Fibroblast of villous mesenchyme (primary cell): ENCODE data around the gene RPS2. TPM values are rescaled to one million over a fixed set of nuclear protein-coding genes. Genes with fewer than 3 reads are reported as not detected.
"Not testable (repeated sequence)": the region's sequence is repeated elsewhere in the genome, so short reads cannot be mapped to it uniquely, and the experiment has no call there.

Experiments
- DNase-seq: peaks from one replicate; pipeline ENCODE4 v3.0.0-alpha.2; 2010; ENCODE audit warnings: low read depth
- H3K4me3 ChIP-seq: 2 replicates; pipeline ENCODE4 v1.5.1; 2011; ENCODE audit warnings: low read depth, mild to moderate bottlenecking, low read length
- total RNA-seq: library from RNA; depleted of rRNA; stranded (reverse); fragments of >200 nt; gene quantifications from 2 replicates; pipeline ENCODE4 v1.2.3, GENCODE V29; 2012
- TF ChIP-seq, protein P1 (sequence below): IDR thresholded peaks from 2 replicates; pipeline ENCODE4 v1.5.1; 2012; ENCODE audit warnings: low read depth, mild to moderate bottlenecking, low read length; ENCODE audit not compliant: insufficient read depth

RPS2 gene
- total RNA-seq: 1,294 and 1,994 TPM in 2 replicates

DNA sequence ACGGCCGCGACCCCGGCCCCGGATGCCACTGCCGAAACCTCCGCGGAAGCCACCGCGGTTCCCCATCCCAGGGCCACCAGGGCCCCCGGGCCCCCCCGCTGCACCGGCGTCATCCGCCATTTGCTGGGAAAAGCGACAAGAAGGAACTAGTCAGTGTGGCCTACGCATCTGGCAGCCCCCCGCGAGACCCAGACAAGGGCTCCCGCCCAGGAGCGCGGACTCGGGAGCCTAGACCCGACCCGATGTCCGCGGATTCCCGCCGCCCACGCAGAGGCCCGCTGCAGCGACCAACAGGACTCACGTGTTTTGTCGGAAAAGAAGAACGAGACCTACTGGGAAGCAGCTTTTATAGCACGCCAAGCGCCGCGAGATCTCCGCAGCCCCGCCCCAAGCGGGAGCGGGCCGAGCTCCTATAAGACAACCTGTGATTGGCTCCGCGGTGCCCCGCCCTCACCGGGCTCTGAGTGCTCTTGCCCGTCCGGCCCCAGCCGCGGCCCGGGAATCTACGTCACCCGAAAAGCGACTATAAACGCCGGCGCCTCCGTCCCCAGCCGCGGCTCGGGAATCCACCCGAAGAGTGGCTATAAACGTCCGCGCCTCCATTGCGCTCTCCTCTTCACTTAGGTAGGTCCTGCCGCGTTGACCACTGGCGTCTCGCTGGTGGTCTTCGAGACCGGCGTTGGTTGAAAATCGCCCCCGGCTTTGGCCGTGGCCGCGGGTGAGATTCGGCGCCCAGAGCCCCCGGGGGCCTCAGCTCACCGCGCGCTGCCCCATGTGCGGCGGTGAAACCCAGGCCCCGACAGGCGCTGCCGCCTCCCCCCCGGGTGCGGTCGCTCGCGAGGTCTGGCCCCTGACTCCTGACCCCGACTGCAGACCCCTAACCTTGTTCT is at the start of gene RPS2:
TSS of gene RPS2 (minus strand) at position 321 of the 890 bp plus-strand sequence. CDS start at position 120, 201 bp downstream.
- H3K4me3 ChIP-seq: peak within 1 kb of the TSS; percentile 90
- TF ChIP-seq, protein P1, sequence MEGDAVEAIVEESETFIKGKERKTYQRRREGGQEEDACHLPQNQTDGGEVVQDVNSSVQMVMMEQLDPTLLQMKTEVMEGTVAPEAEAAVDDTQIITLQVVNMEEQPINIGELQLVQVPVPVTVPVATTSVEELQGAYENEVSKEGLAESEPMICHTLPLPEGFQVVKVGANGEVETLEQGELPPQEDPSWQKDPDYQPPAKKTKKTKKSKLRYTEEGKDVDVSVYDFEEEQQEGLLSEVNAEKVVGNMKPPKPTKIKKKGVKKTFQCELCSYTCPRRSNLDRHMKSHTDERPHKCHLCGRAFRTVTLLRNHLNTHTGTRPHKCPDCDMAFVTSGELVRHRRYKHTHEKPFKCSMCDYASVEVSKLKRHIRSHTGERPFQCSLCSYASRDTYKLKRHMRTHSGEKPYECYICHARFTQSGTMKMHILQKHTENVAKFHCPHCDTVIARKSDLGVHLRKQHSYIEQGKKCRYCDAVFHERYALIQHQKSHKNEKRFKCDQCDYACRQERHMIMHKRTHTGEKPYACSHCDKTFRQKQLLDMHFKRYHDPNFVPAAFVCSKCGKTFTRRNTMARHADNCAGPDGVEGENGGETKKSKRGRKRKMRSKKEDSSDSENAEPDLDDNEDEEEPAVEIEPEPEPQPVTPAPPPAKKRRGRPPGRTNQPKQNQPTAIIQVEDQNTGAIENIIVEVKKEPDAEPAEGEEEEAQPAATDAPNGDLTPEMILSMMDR: no peak
- peak; percentile 99 for DNase-seq

DNA sequence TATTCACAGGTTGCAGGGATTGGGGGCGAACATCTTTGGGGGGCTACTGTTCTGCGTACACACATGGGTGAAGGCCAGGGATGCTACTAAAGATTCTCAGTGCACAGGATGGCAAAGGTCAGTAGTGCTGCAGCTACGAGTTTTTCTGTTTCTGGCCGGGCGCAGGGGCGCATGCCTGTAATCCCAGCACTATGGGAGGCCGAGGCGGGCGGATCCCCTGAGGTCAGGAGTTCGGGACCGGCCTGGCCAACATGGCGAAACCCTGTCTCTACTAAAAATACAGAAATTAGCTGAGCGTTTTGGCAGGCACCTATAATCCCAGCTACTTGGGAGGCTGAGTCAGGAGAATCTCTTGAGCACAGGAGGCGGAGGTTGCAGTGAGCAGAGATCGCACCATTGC is 48.9 kb upstream of the RPS2 start:
- TF ChIP-seq, protein P1: no peak
- no peak for DNase-seq
- H3K4me3 ChIP-seq: no peak overlapping the region

DNA sequence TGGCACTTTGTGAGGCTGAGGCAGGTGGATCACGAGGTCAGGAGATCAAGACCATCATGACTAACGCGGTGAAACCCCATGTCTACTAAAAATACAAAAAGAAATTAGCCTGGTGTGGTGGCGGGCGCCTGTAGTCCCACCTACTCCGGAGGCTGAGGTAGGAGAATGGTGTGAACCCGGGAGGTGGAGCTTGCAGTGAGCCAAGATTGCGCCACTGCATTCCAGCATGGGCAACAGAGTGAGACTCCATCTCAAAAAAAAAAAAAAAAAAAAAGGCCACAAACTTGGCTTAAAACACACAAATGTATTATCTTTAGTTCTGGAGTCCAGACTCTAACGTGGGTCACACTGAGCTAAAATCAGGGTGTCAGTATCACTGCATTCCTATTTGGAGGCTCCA is 47.1 kb upstream of the RPS2 start:
- not testable (repeated sequence) for DNase-seq, H3K4me3 ChIP-seq

DNA sequence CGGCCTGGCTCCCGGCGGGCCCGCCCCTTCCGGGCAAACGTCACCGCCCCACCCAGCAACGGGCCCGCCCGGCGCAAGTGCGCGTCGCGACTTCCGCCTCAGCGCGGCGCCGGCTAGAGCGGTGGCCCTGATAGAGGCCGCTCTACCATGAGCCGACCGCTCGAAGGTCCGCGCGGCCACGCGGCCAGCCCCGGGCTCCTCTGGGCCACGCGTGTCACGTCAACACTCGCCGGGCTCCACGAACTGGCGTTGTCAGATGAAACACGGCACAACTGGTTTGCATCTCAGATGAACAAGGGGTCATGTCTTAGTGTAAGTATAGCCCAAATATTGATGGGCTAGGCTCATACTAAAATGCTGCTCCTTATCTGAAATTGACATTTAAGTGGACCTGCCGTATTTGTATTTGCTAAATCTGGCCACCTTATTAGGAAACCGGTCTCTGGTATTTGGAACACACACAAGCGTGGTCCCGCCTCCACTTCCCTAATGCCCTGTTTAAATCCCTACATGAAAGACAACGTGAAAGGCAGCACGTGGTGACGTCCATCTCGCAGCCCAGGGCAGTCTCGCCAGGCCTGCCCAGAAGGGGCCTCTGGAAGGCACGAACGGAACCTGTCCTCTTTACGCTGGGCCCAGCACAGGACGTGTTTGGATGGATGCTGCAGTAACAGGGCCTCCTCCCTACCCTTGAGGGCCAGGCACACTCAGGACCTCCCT is 45.3 kb upstream of the RPS2 start, which contains the start of gene ZNF598:
TSS of gene ZNF598 (minus strand) at position 31 of the 720 bp plus-strand sequence.
- peak within 1 kb of the TSS; percentile 83 for H3K4me3 ChIP-seq
- TF ChIP-seq, protein P1: no peak
- DNase-seq: peak; percentile 86

DNA sequence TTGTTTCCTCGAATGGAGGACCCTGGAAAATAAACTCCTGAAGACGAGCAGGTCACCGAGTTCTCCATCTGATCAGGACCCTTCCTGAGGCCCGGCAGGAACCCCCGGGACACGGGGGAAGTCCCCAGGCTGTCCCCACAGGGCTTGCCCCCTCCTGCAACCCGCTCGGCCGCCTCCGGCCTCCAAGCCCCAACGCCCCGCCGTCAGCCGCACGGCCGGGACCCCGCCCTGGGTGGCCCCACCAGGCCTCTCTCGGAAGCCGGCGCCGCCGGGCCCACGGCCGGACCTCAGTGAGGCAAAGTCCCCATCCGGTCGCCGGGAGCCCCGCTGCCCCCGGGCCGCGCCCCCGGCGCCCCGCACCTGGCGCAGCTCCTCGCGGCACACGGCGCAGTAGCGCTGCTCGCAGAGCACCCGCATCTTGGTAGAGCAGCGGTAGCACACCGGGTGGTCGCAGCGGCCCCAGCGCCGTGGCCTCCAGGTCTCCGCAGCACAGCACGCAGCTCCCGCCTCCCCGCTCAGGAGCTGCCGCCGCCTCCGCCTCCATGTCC is 44.6 kb upstream of the RPS2 start:
- TF ChIP-seq, protein P1: no peak
- DNase-seq: no peak
- peak overlapping the region; percentile 83 for H3K4me3 ChIP-seq

DNA sequence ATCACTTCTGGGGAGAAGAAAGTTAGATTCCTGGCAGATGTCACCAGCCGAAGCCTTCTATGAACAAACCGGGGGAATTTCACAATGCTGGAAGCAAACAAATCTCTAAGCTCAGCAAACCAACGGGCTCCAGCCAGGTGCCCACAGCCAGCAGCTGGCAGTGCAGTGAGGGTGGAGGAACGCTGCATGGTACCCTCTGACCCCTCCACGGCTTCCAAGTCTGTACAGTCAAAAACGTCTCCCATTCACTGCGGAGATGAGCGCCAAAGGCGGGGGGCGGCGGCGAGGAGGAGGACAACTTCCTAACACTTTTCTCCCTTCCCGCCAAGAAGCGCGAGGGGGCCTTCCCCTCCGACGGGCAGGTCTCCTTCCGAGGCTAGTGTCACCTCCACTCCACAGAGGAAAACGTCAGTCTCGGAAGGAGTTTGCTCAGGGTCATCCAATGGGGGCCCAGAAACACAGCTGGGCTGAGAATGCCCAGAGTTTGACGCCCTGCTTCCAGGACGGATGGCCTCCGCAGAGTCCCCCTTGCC is 44.1 kb upstream of the RPS2 start:
- peak overlapping the region; percentile 83 for H3K4me3 ChIP-seq
- DNase-seq: peak; percentile 76
- TF ChIP-seq, protein P1: no peak
